GM18526 (cell line): ENCODE data around the gene CLK4.

ENCODE experiments used
- POLR2A ChIP-seq: IDR thresholded peaks from 3 replicates; pipeline ENCODE4 v1.6.1; 2011; ENCODE audit not compliant: insufficient read length; ENCODE audit errors: extremely low read depth

Gene CLK4

DNA sequence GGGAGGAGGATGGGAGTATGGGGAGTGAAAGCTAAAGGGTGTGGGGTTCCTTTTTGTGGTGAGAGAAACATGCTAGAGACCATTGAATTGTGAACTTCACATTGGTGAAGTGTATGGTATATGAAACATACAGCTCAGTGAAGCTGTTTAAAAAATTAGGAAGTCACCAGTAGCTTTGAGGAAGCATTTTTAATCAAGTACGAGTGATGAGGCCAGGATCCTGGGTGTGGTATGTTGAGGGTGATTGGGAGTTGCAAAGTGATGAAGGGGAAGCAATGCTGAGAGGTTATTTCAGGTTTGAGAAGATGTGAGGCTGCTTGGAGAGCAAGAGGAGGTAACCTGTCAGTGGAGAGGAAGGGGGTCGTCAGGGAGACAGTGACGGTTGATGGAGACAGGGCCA, 22.7 kb upstream of the CLK4 start:
- no peak for TF ChIP-seq POLR2A

- TF ChIP-seq POLR2A = no peak
Measured at GRCh38 chr5:178644826-178645545, 18.1 kb upstream of the CLK4 start.

- no peak for TF ChIP-seq POLR2A
Measured at GRCh38 chr5:178642351-178642909, 15.6 kb upstream of the CLK4 start.

GRCh38 chr5:178641711-178642110, 14.9 kb upstream of the CLK4 start:
- no peak for TF ChIP-seq POLR2A

DNA sequence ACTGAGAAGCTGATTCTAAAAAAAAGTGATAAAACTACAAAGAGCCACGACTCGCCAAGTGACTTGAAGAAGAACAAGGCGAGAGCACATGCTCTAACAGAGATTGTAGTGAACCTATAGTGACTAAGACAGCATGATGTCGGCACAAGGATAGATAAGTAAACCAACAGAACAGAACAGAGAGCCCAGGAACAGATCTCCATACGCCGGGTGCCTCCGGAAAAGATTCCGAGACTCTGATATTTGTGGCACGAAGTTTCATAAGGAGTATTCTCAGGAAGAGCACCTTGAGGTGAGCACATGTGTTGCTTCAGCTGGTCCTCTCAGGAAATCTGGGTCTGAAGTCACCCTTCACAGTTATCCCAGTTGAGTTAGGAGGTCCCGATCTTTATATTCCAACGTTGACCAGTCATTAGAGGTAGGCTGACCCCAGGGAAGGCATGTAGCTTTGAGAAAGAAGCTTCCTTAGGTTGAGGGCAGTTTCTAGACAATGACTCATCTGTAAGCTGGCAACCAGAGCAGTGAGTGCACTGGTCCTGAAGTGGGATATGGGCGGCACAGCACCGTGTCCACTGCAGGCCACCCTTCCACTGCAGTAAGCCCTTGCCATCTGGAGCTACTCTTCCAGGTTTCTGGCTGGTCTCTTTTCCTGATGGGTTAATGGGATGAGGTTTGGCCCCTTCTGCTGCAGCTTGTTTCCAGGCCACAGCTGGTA, 13.6 kb upstream of the CLK4 start:
- no peak for TF ChIP-seq POLR2A

- no peak for TF ChIP-seq POLR2A
Measured at GRCh38 chr5:178637356-178638074, 10.7 kb upstream of the CLK4 start.

GRCh38 chr5:178632285-178632684, 5.4 kb upstream of the CLK4 start:
- no peak for TF ChIP-seq POLR2A

DNA sequence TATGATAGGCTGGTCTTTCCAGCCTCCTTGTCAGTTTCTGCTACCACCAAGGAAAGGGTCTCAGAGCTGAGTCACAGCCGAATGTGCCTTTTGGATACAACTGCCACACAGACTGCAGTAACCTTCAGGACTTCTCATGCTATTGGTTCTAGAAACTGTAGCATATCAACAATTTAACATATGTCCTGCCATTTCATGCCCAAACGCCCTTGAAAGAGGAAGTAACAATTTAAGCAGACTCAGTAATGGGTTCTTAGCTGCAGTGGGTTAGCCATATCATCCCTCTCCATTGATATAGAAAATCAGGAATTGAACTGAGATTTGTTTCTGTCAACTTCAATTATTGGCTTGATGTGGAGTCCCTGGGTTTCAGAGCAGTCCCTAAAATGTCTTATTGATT, 4.1 kb upstream of the CLK4 start:
- no peak for TF ChIP-seq POLR2A

DNA sequence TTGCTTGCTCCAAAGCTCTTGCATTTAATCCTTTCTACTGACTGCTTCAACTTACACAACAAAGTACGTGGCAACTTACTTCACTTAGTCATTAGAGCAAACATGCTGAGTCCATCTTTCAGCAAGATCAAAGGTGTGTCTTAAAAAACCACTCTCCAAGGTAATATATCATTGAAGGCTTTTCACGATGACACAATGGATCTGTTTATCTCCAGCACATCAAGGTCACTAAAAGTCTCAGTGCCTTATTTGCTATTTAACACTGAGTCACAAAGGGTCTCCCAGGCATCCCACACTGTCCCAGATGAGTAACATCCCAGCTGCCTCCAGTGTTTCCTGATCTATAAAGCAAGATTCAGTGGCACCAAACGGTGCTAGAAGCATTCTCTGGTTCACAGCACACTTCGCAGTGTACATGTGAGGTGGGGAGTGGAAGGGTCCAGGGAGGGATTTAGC, 3.7 kb upstream of the CLK4 start:
- no peak for TF ChIP-seq POLR2A

GRCh38 chr5:178627259-178627598, 379 bp upstream of the CLK4 start:
- no peak for TF ChIP-seq POLR2A

DNA sequence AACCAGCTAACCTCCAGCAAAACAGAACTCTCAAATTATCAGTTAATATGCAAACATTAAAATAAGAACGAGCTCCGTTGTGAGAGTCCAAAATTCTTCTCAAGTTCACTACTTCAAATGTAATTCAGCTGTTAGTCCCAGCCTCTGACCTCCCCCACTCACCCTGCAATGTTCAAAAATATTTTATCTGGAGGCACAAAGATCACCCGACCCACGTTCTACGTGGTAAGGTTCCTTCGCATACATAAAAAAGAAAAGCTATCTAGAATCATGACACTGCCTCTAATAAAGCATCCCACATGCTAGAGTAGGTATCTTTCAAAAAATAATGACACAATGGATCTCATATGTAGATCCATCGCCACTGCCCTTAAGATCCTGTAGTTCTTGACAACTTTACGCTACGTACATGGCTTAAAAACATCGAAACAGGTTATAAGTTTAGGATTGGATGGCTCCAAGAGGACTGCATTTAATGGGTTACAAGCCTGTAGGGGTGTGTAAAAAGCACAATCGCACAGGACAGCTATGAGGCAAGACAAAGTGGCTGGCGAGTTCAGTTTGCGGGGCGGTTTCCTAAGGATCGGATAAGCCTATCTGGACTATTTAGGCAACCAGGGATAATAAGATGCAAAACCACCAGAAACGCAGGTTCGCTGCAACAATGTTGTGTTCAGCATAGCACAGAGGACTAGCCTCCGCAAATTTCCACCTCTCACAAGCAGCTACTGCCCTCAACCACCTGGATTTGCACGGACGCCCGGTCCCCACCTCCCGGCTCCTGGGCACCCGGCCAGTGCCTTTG, 969 bp downstream of the CLK4 start:
- no peak for TF ChIP-seq POLR2A

DNA sequence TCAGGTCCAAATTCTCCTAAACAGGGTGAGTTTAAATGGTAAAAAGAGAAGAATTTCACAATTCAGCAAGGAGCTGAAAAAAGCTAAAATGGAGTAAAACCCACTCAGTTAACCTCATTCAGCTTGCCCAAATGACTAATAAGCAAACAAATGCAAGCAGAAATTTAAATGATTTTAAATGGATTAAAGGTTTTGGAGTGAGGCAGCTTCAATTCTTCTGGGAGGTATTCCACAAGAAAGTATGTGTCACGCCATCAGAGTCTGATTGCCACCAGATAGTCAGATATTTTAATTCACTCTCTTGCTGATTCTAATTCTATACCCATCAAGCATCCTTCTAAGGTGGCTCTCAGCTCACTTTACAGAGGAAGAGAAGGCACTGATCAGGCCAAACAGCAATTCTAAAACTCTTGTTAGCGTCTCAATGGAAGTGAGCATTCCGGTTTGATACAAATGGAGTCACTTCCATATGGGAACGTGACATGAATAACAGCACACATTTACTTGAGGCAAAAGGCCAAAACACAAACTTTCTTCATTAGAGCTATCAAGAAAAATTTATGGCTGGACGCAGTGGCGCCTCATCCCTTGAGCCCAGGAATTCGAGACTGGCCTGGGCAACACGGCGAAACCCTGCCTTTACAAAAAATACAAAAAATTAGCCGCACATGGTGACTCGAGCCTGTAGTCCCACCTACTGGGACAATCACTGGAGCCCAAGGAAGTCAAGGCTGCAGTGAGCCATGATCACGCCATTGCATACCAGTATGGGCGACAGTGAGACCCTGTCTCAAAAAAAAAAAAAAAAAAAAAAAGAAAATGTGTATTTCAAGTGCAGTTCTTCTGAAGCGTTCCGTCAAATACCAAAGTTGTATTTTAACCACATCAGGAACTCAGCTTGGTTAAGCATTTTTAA, 2.0 kb downstream of the CLK4 start:
- no peak for TF ChIP-seq POLR2A

DNA sequence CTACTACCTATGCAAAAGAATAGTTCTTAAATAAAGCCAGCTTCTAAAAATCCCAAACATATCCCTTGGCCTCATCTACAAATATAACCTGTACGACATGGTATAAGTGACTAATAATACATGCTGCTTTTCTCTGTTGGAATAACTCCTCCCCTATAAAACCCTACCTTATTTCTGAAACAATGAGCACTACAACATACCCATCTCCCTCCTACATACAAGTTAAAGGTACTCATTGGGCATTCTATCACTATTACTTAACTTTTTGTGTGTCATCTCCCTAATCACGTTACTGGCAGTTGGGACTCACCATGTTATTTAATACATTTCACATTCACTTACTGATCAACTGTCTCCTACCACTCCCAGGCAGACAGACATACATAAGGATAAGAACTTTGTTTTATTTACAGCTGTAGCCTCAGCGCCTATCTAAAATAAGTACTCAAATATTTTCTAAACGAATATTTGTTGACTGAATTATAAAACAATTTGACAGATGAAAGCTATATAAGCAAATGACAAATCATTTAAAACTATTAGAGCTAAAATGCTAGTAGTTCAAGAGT, 4.1 kb downstream of the CLK4 start:
- no peak for TF ChIP-seq POLR2A

GRCh38 chr5:178619390-178619789, 7.5 kb downstream of the CLK4 start:
- no peak for TF ChIP-seq POLR2A
